NB4 (cell line): ENCODE results near the gene PTPRD.

Experiments
- CTCF ChIP-seq: IDR thresholded peaks from one replicate; pipeline ENCODE4 v1.5.1; 2012; ENCODE audit warnings: low read depth, low read length
- MAX ChIP-seq: IDR thresholded peaks from 2 replicates; pipeline ENCODE4 v1.6.1; 2011; ENCODE audit warnings: low read depth, low read length
- MYC ChIP-seq: IDR thresholded peaks from 2 replicates; pipeline ENCODE4 v1.6.1; 2011; ENCODE audit warnings: low read depth, low read length
- POLR2A ChIP-seq: IDR thresholded peaks from 2 replicates; pipeline ENCODE4 v1.6.1; 2011; ENCODE audit warnings: mild to moderate bottlenecking; ENCODE audit not compliant: insufficient read length; ENCODE audit errors: extremely low read depth

- TF ChIP-seq CTCF: no peak
- no peak for TF ChIP-seq POLR2A
- TF ChIP-seq MYC: no peak
- no peak for TF ChIP-seq MAX
Measured at GRCh38 chr9:8489835-8490234, 2123.0 kb downstream of the PTPRD start.
